HepG2 (cell line): ENCODE measurements around the gene NEK7. TPM values are rescaled to one million over a fixed set of nuclear protein-coding genes. Genes with fewer than 3 reads are reported as not detected.

Experiments used
- ATAC-seq: fragments of 200-7000 bp; cut with Tn5 transposase; 3 replicates; pipeline ENCODE4 v1.9.1; 2020; ENCODE audit warnings: mild to moderate bottlenecking, moderate library complexity
- BruUV-seq: library from RNA; stranded (reverse); fragments of 400-500 nt; replicated peaks from 2 replicates; lab custom pipeline; 2021; lab: Mats Ljungman, UMichigan
- CTCF ChIA-PET: fragments of 300-600 bp; formaldehyde crosslinking; extraction: SDS; loops from one replicate; lab custom pipeline; 2021; ENCODE audit warnings: low total read pairs, inconsistent platforms, low intra/inter-chr PET ratio; lab: Yijun Ruan, JAX
- POLR2A ChIA-PET: fragments of 350-600 bp; sonication (Branson Sonifier 250); formaldehyde crosslinking; loops from one replicate; lab custom pipeline; 2020; ENCODE audit warnings: antibody characterized with exemption, inconsistent platforms; lab: Yijun Ruan, JAX
- DNase-seq: peaks from one replicate; pipeline ENCODE4 v3.0.0-alpha.2; 2015; ENCODE audit warnings: low spot score
- FAIRE-seq: peaks from 3 replicates; lab custom pipeline; 2011; peaks lifted over from hg19 to GRCh38; lab: Jason Lieb, UNC
- H2AFZ ChIP-seq: one replicate; pipeline ENCODE4 v1.6.1; 2011; ENCODE audit warnings: low read length, inconsistent platforms
- H3K27ac ChIP-seq: fragments of 300-600 bp; 3 replicates; pipeline ENCODE4 v1.8.0; 2011; ENCODE audit warnings: mixed run types, mild to moderate bottlenecking, mixed read lengths, low read length, inconsistent platforms; ENCODE audit not compliant: insufficient read depth; ENCODE audit errors: extremely low read length
- H3K27me3 ChIP-seq, 2 experiments: fragments of 200-600 bp in 1 of 2; 2 replicates in 1 of 2; 3 replicates in 1 of 2; pipeline versions ENCODE4 v1.6.0 to v1.8.0; 2011; ENCODE audit warnings: low read length in 2 of 2, mild to moderate bottlenecking in 2 of 2, moderate library complexity in 2 of 2, inconsistent platforms in 1 of 2; ENCODE audit not compliant: insufficient read depth in 2 of 2, control insufficient read depth in 1 of 2
- H3K36me3 ChIP-seq, 2 experiments: fragments of 200-600 bp in 1 of 2; replicated peaks in 1 of 2; 2 replicates in 1 of 2; 3 replicates in 1 of 2; pipeline versions ENCODE4 v1.5.1 to v1.8.0; 2011; ENCODE audit warnings: low read length in 2 of 2, inconsistent platforms in 1 of 2; ENCODE audit not compliant: insufficient read depth in 2 of 2, control insufficient read depth in 1 of 2
- H3K4me1 ChIP-seq: 2 replicates; pipeline ENCODE4 v1.5.1; 2012; ENCODE audit warnings: low read length, inconsistent platforms; ENCODE audit not compliant: insufficient read depth
- H3K4me2 ChIP-seq: 2 replicates; pipeline ENCODE4 v1.6.0; 2011; ENCODE audit warnings: low read depth, low read length, inconsistent platforms
- H3K4me3 ChIP-seq, 3 experiments: fragments of 200-600 bp in 1 of 3; sonication (generic), shearing (Covaris generic) in 1 of 3; replicated peaks in 1 of 3; 2 replicates each; pipeline ENCODE4 v1.5.1; 2011 to 2016; ENCODE audit warnings: low read length in 3 of 3, inconsistent platforms in 2 of 3, low read depth in 2 of 3, mild to moderate bottlenecking in 2 of 3, control low read depth in 1 of 3, mixed read lengths in 1 of 3; ENCODE audit not compliant: insufficient read depth in 1 of 3
- H3K79me2 ChIP-seq: one replicate; pipeline ENCODE4 v1.6.1; 2011; ENCODE audit warnings: low read length, inconsistent platforms; ENCODE audit not compliant: insufficient read depth
- H3K9ac ChIP-seq: 2 replicates; pipeline ENCODE4 v1.6.0; 2011; ENCODE audit warnings: mild to moderate bottlenecking, low read depth, low read length, inconsistent platforms; ENCODE audit not compliant: insufficient read depth
- H3K9me3 ChIP-seq: 2 replicates; pipeline ENCODE4 v1.5.1; 2012; ENCODE audit warnings: mild to moderate bottlenecking, low read length
- H4K20me1 ChIP-seq: 2 replicates; pipeline ENCODE4 v1.6.0; 2011; ENCODE audit warnings: inconsistent platforms, mild to moderate bottlenecking, low read length, moderate library complexity; ENCODE audit not compliant: insufficient read depth
- ATAD3A ChIP-seq: sonication (generic); formaldehyde crosslinking; IDR thresholded peaks from 2 replicates; pipeline ENCODE4 v1.4.0; 2020; ENCODE audit warnings: missing genetic modification reagents
- CEBPZ ChIP-seq: IDR thresholded peaks from 2 replicates; pipeline ENCODE4 v1.6.1; 2012; ENCODE audit warnings: low read length, improper control_type of control experiment
- DPF2 ChIP-seq: sonication (generic); formaldehyde crosslinking; IDR thresholded peaks from 2 replicates; pipeline ENCODE4 v1.4.0; 2020; ENCODE audit warnings: mild to moderate bottlenecking, low read depth, missing genetic modification reagents, borderline replicate concordance
- MAF1 ChIP-seq: sonication (generic); formaldehyde crosslinking; IDR thresholded peaks from 2 replicates; pipeline ENCODE4 v1.5.0; 2020; ENCODE audit warnings: missing genetic modification reagents, borderline replicate concordance
- MEIS1 ChIP-seq: sonication (generic); formaldehyde crosslinking; IDR thresholded peaks from 2 replicates; pipeline ENCODE4 v1.9.0; 2021; ENCODE audit warnings: mild to moderate bottlenecking, missing genetic modification reagents, moderate library complexity, borderline replicate concordance
- NCOA1 ChIP-seq: sonication (generic); formaldehyde crosslinking; IDR thresholded peaks from 2 replicates; pipeline ENCODE4 v1.9.0; 2021; ENCODE audit warnings: missing genetic modification reagents
- NFKBIZ ChIP-seq: IDR thresholded peaks from 2 replicates; pipeline ENCODE4 v1.6.1; 2018; ENCODE audit warnings: missing genetic modification reagents, missing compliant biosample characterization
- PRDM10 ChIP-seq: sonication (generic); formaldehyde crosslinking; IDR thresholded peaks from 2 replicates; pipeline ENCODE4 v1.4.0; 2020; ENCODE audit warnings: low read depth, missing genetic modification reagents
- REPIN1 ChIP-seq: sonication (generic); formaldehyde crosslinking; IDR thresholded peaks from 2 replicates; pipeline ENCODE4 v1.8.0; 2022; ENCODE audit warnings: missing genetic modification reagents, low read depth, mild to moderate bottlenecking, borderline replicate concordance
- SNAPC2 ChIP-seq: sonication (generic); formaldehyde crosslinking; IDR thresholded peaks from 2 replicates; pipeline ENCODE4 v1.8.1; 2022; ENCODE audit warnings: mild to moderate bottlenecking, missing genetic modification reagents
- TP53 ChIP-seq: sonication (generic); formaldehyde crosslinking; conservative IDR thresholded peaks from 2 replicates; pipeline ENCODE4 v1.4.0; 2020; ENCODE audit warnings: missing genetic modification reagents
- YEATS2 ChIP-seq: sonication (generic); formaldehyde crosslinking; IDR thresholded peaks from 2 replicates; pipeline ENCODE4 v1.4.0; 2020; ENCODE audit warnings: missing genetic modification reagents, borderline replicate concordance
- ZFAT ChIP-seq: sonication (generic); formaldehyde crosslinking; conservative IDR thresholded peaks from 2 replicates; pipeline ENCODE4 v1.8.1; 2023; ENCODE audit warnings: missing genetic modification reagents, inconsistent platforms
- ZNF230 ChIP-seq: sonication (generic); formaldehyde crosslinking; IDR thresholded peaks from 2 replicates; pipeline ENCODE4 v1.4.0; 2020; ENCODE audit warnings: mild to moderate bottlenecking, missing genetic modification reagents
- ZNF275 ChIP-seq: sonication (generic); formaldehyde crosslinking; IDR thresholded peaks from 2 replicates; pipeline ENCODE4 v1.8.0; 2022; ENCODE audit warnings: missing genetic modification reagents, mild to moderate bottlenecking, inconsistent platforms, borderline replicate concordance
- ZNF3 ChIP-seq: IDR thresholded peaks from 2 replicates; pipeline ENCODE4 v1.7.0; 2017; ENCODE audit warnings: inconsistent platforms
- ZNF329 ChIP-seq: sonication (generic); formaldehyde crosslinking; IDR thresholded peaks from 2 replicates; pipeline ENCODE4 v1.9.0; 2021; ENCODE audit warnings: low read depth, mild to moderate bottlenecking, missing genetic modification reagents
- ZNF652 ChIP-seq: IDR thresholded peaks from 2 replicates; pipeline ENCODE4 v1.6.1; 2016; ENCODE audit warnings: low read depth, borderline replicate concordance
- ZNF776 ChIP-seq: sonication (generic); formaldehyde crosslinking; IDR thresholded peaks from 2 replicates; pipeline ENCODE4 v1.4.0; 2020; ENCODE audit warnings: mild to moderate bottlenecking, missing genetic modification reagents
- WGBS: methylation state at CpG from one replicate; pipeline ENCODE4 v1.1.6; 2017; ENCODE audit warnings: low lambda C conversion rate; 5-methylcytosine and 5-hydroxymethylcytosine counted together
- in situ Hi-C: cut with HindIII; loops from 2 replicates; pipeline ENCODE4 v1.10.0; 2017; ENCODE audit warnings: low pct_unique_long_range_greater_than_20kb; ENCODE audit not compliant: extremely low pct_ligation_motif_present
- intact Hi-C: fragments of 100-400 bp; cut with micrococcal nuclease; formaldehyde crosslinking; loops from one replicate; pipeline ENCODE4 v1.10.0; 2022; ENCODE audit not compliant: unreplicated experiment
- polyA plus RNA-seq, 8 experiments: library from polyadenylated mRNA; depleted of rRNA in 3 of 8; stranded (reverse) in 7 of 8; unstranded in 1 of 8; fragments of >200 nt; fragmentation: Illumina TruSeq in 4 of 8; extraction: Trizol in 4 of 8; gene quantifications; 2 replicates each; pipeline versions ENCODE4 v1.2.1 to v1.2.3, GENCODE V29; 2011 to 2016; ENCODE audit warnings: low read depth in 4 of 8, missing spikeins in 1 of 8, mixed read lengths in 1 of 8; ENCODE audit not compliant: insufficient read depth in 1 of 8
- total RNA-seq, 5 experiments: library from RNA; depleted of rRNA; stranded (reverse); fragments of >200 nt; fragmentation: Illumina TruSeq; extraction: Trizol; gene quantifications; 2 replicates each; pipeline ENCODE4 v1.2.3, GENCODE V29; 2016; ENCODE audit warnings: low read depth in 1 of 5

The NEK7 gene
- total and polyA plus RNA-seq, 2 of the 13 experiments (the other 11 are each of a cell fraction or from before 2014, with no cell fraction given): 18.1 to 19.2 TPM

- POLR2A ChIA-PET: no interaction called here
- Histone ChIP-seq H3K79me2 (no peaks in the 10 kb centered on the region), H3K4me1 (no peaks in the 10 kb centered on the region), H3K9ac (no peak overlapping the region)
- TF ChIP-seq NFKBIZ (CRISPR knock-in tag) (no peak), ZNF3 (CRISPR knock-in tag) (no peak), ZNF329 (CRISPR knock-in tag) (no peak), TP53 (no peak), NCOA1 (CRISPR knock-in tag) (no peak), SNAPC2 (CRISPR knock-in tag) (no peak), REPIN1 (CRISPR knock-in tag) (no peak), MAF1 (no peak), ZFAT (CRISPR knock-in tag) (no peak), CEBPZ (no peak), ATAD3A (no peak), PRDM10 (no peak), ZNF275 (no peak), ZNF652 (no peak), ZNF230 (no peak), MEIS1 (CRISPR knock-in tag) (no peak), DPF2 (CRISPR knock-in tag) (no peak), ZNF776 (CRISPR knock-in tag) (no peak), YEATS2 (CRISPR knock-in tag) (no peak)
- TF ChIP-seq, all 625 proteins: peak for 0
- Histone ChIP-seq H2AFZ (no peak overlapping the region), H3K9me3 (no peaks in the 10 kb centered on the region), H4K20me1 (no peaks in the 10 kb centered on the region), H3K4me3 (no peak overlapping the region), H3K36me3 (no peaks in the 10 kb centered on the region), H3K27me3 (no peaks in the 10 kb centered on the region), H3K27ac (no peak overlapping the region), H3K4me2 (no peak overlapping the region)
- DNase-seq (no peak), ATAC-seq (no peak), FAIRE-seq (no peak)
- 91% methylated on average over 1 of the region's 1 CpG for WGBS
- CTCF ChIA-PET: no interaction called here
- no TSS peak for BruUV-seq
- in situ Hi-C loops (no loop called here), intact Hi-C loops (no loop called here)
Observed at GRCh38 chr1:198203434-198203833, 46.6 kb downstream of the NEK7 start.
